Body of pancreas (tissue), 4 donors: ENCODE data around the gene GARNL3. TPM values are rescaled to one million over a fixed set of nuclear protein-coding genes. Genes with fewer than 3 reads are reported as not detected.

Source experiments
- ATAC-seq: fragments of 150-250 bp; one replicate; pipeline ENCODE4 v1.9.1; 2016
- DNase-seq, 4 donors: peaks; one replicate each; pipeline ENCODE4 v3.0.0-alpha.2; 2019
- H3K27ac ChIP-seq, 4 donors: fragments of 200-600 bp; sonication (generic); 1 replicate in 3 of 4; 2 replicates in 1 of 4; pipeline versions ENCODE4 v1.5.1 to v1.6.1; 2016 to 2019; ENCODE audit warnings: mild to moderate bottlenecking in 1 of 4, mixed read lengths in 1 of 4, moderate library complexity in 1 of 4
- H3K27me3 ChIP-seq, 2 donors: fragments of 200-600 bp; sonication (generic); one replicate each; pipeline ENCODE4 v1.6.0; 2016; ENCODE audit warnings: mild to moderate bottlenecking in 1 of 2
- H3K36me3 ChIP-seq, 2 donors: fragments of 200-600 bp; sonication (generic); replicated peaks in 1 of 2; 2 replicates each; pipeline ENCODE4 v1.5.1; 2016; ENCODE audit warnings: low read depth in 2 of 2; ENCODE audit not compliant: insufficient read depth in 1 of 2
- H3K4me1 ChIP-seq: fragments of 200-600 bp; sonication (generic); one replicate; pipeline ENCODE4 v1.6.0; 2016
- H3K4me3 ChIP-seq, 2 donors: fragments of 200-600 bp; sonication (generic); 1 replicate in 1 of 2; 2 replicates in 1 of 2; pipeline ENCODE4 v1.5.1; 2016 to 2019
- H3K9me3 ChIP-seq, 3 donors: fragments of 200-600 bp; sonication (generic); 1 replicate in 2 of 3; 2 replicates in 1 of 3; pipeline ENCODE4 v1.5.1; 2016
- CTCF ChIP-seq, 7 experiments: fragments of 450-650 bp in 4 of 7; fragments of 200-600 bp in 3 of 7; sonication (generic) in 3 of 7; IDR thresholded peaks; one replicate each; pipeline ENCODE4 v1.5.1; 2016 to 2019; ENCODE audit warnings: antibody characterized with exemption in 7 of 7
- POLR2A ChIP-seq, 3 donors: fragments of 450-650 bp; IDR thresholded peaks; one replicate each; pipeline ENCODE4 v1.6.1; 2016; ENCODE audit warnings: antibody characterized with exemption in 3 of 3, mild to moderate bottlenecking in 2 of 3
- WGBS, 2 donors: methylation state at CpG; one replicate each; pipeline ENCODE4 v1.1.5; 2017; 5-methylcytosine and 5-hydroxymethylcytosine counted together
- intact Hi-C: fragments of 100-400 bp; cut with DNase I; formaldehyde crosslinking; loops from one replicate; pipeline ENCODE4 v1.15.1; 2023
- total RNA-seq, 2 donors: library from RNA; depleted of rRNA; stranded (reverse); fragments of >200 nt; gene quantifications; one replicate each; pipeline ENCODE4 v1.1.0, GENCODE V29; 2016

GARNL3 gene
- total RNA-seq, 2 donors from 2014 or later: 5.9 to 23.6 TPM

DNA sequence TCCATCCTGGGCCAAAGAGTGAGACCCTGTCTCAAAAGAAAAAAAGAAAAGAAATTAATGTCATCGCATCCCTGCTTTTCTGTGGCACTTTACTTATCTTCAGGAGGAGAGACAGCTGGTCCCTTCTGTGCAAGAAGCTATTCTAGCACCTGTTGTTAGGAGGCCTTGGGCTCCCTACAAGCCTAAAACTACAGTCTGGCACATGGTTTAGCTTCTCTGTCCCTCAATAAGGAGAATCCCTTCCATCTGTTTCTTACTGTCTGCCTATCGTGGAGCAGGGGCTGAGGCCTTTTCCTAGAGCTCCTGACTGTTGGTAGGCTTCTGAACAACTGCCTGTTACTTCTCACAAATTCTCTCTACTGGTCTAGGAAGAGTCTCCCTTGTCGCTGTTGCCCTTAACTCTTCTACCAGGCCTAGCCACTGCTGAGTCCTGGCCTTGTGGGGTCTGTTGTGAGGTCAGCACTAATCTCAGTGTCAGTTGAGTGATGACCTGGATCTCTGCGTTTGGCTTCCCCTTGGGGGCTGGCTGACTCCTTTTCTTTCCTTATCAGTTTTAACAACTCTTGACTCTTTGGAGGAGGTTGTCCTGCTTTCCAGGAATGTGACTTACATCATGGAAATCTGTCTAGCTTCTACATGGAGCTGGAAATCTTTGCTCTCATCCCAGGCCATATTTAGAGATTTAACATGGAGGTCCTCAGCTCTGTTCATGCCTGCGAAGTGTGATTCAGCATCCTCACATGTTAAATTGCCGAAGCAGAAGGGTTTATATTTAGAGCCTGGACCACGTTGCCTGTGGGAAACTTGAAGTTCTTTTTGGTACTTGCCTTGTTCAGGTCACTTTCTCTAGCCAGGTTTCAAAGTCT lies 5.7 kb upstream of the GARNL3 start:
- intact Hi-C loops: no loop called here

GRCh38 chr9:127262602-127263001 lies 2.0 kb upstream of the GARNL3 start:
- H3K27ac ChIP-seq: no peak overlapping the region
- no peak for TF ChIP-seq CTCF (IDR thresholded peaks at IDR 0.05)
- TF ChIP-seq POLR2A (IDR thresholded peaks at IDR 0.05): no peak
- no peak overlapping the region for H3K4me3 ChIP-seq
- H3K36me3 ChIP-seq: no peaks in the 10 kb centered on the region
- DNase-seq (no peak), ATAC-seq (no peak)
- H3K27me3 ChIP-seq: no peaks in the 10 kb centered on the region
- intact Hi-C loops: no loop called here
- no peaks in the 10 kb centered on the region for H3K9me3 ChIP-seq
- peaks cover 9% of the 10 kb centered on the region for H3K4me1 ChIP-seq

More for the DNA sequence above, 5.7 kb upstream of the GARNL3 start:
- Histone ChIP-seq H3K27me3 (no peaks in the 10 kb centered on the region), H3K36me3 (no peaks in the 10 kb centered on the region), H3K9me3 (no peaks in the 10 kb centered on the region), H3K4me1 (no peaks in the 10 kb centered on the region), H3K4me3 (no peak overlapping the region), H3K27ac (no peak overlapping the region)
- 84% methylated on average over 7 of the region's 7 CpGs for WGBS, 2 donors
- ATAC-seq (no peak), DNase-seq (no peak)
- TF ChIP-seq POLR2A (IDR thresholded peaks at IDR 0.05): no peak
- no peak for TF ChIP-seq CTCF (IDR thresholded peaks at IDR 0.05)

DNA sequence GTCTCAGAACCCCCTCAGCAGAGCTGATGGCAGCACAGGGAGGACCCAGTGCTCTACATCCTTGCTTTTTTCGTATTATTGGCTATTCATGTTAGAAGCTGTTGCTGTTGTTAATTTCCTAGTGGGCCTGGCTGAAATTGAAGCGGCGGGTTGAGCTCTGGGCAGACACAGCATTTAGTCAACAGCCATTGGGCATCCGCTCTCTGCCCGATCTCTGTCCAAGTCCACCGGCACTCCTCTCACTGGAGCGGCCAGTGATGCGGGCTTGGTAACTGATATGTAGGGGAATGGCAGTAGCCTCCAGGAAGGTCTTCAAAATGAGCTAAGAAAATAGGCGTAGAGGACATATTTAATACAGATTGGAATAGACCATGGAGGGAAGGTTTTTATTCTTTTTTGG lies 1.3 kb upstream of the GARNL3 start:
- no peak overlapping the region for H3K4me3 ChIP-seq
- no peaks in the 10 kb centered on the region for H3K36me3 ChIP-seq
- H3K27ac ChIP-seq: no peak overlapping the region
- 93 to 95% methylated on average over 9 of the region's 9 CpGs for WGBS, 2 donors
- intact Hi-C loops: no loop called here
- no peak for DNase-seq
- H3K27me3 ChIP-seq: no peaks in the 10 kb centered on the region
- peaks cover 9% of the 10 kb centered on the region for H3K4me1 ChIP-seq
- H3K9me3 ChIP-seq: no peaks in the 10 kb centered on the region
- TF ChIP-seq CTCF (IDR thresholded peaks at IDR 0.05) (no peak), POLR2A (IDR thresholded peaks at IDR 0.05) (no peak)
- ATAC-seq: no peak

DNA sequence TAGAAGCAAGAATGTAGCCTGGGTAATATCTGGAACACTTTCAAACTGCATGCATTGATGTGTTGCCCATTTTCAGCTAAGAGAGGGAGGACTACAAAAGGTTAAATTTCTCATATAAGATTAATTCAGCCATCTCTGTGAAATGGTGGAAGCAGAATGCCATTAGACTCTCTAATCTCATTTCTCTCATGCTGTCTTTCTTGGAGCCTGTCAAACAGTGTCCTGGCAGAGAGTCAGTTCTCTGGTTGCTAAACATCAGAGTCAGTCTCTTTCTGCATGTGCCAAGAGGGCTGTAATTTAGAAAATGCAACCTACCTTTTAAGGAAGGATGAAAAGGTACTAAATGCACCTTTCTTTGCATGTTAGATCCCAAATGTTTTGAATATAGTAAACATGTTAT lies 910 bp upstream of the GARNL3 start:
- DNase-seq: no peak

More for the DNA sequence above, 910 bp upstream of the GARNL3 start:
- no peak overlapping the region for H3K27ac ChIP-seq
- no peaks in the 10 kb centered on the region for H3K9me3 ChIP-seq
- intact Hi-C loops: no loop called here
- H3K4me1 ChIP-seq: peaks cover 9% of the 10 kb centered on the region
- no peak for ATAC-seq
- TF ChIP-seq CTCF (IDR thresholded peaks at IDR 0.05): no peak
- TF ChIP-seq POLR2A (IDR thresholded peaks at IDR 0.05): no peak
- no peaks in the 10 kb centered on the region for H3K36me3 ChIP-seq
- no peak overlapping the region for H3K4me3 ChIP-seq
- H3K27me3 ChIP-seq: no peaks in the 10 kb centered on the region
